GM12878 (cell line): Measurements from ENCODE around the gene CCDC149. TPM values are rescaled to one million over a fixed set of nuclear protein-coding genes. Genes with fewer than 3 reads are reported as not detected.

Experiments
- ATAC-seq: fragments of 200-7000 bp; cut with Tn5 transposase; 3 replicates; pipeline ENCODE4 v1.9.1; 2020; ENCODE audit warnings: mild to moderate bottlenecking, moderate library complexity
- BruUV-seq: library from RNA; stranded (reverse); fragments of 400-500 nt; replicated peaks from 2 replicates; lab custom pipeline; 2021; lab: Mats Ljungman, UMichigan
- CTCF ChIA-PET: fragments of 300-600 bp; sonication (Branson Sonifier 250); formaldehyde crosslinking; extraction: SDS; loops from one replicate; lab custom pipeline; 2021; ENCODE audit warnings: inconsistent platforms; lab: Yijun Ruan, JAX
- POLR2A ChIA-PET: fragments of 350-600 bp; formaldehyde crosslinking; extraction: SDS; loops from one replicate; lab custom pipeline; 2021; ENCODE audit warnings: inconsistent platforms; lab: Charles Lee
- RAD21 ChIA-PET: fragments of 300-600 bp; sonication (Branson Sonifier 250); formaldehyde crosslinking; loops from one replicate; lab custom pipeline; 2023; ENCODE audit warnings: antibody characterized with exemption; ENCODE audit not compliant: unreplicated experiment; lab: Charles Lee
- SMC1A ChIA-PET: fragments of 300-600 bp; sonication (Branson Sonifier 250); formaldehyde crosslinking; loops from one replicate; lab custom pipeline; 2023; ENCODE audit not compliant: unreplicated experiment, uncharacterized antibody; lab: Charles Lee
- DNase-seq: peaks from one replicate; pipeline ENCODE4 v3.0.0-alpha.2; 2011; ENCODE audit warnings: low read depth, low spot score
- FAIRE-seq: peaks from 3 replicates; lab custom pipeline; 2011; peaks lifted over from hg19 to GRCh38; lab: Jason Lieb, UNC
- H2AFZ ChIP-seq: 2 replicates; pipeline ENCODE4 v1.6.0; 2011; ENCODE audit warnings: low read depth, low read length, control low read depth; ENCODE audit not compliant: control insufficient read depth
- H3K27ac ChIP-seq: 2 replicates; pipeline ENCODE4 v1.5.1; 2011; ENCODE audit warnings: control low read depth; ENCODE audit not compliant: control insufficient read depth, insufficient read depth
- H3K27me3 ChIP-seq, 2 experiments: replicated peaks in 1 of 2; 2 replicates each; pipeline versions ENCODE4 v1.6.0 to v1.6.1; 2011; ENCODE audit warnings: low read length in 1 of 2; ENCODE audit not compliant: control insufficient read depth in 2 of 2, insufficient read depth in 2 of 2
- H3K36me3 ChIP-seq, 2 experiments: 2 replicates each; pipeline ENCODE4 v1.5.1; 2011; ENCODE audit warnings: low read length in 1 of 2; ENCODE audit not compliant: control insufficient read depth in 2 of 2, insufficient read depth in 2 of 2
- H3K4me1 ChIP-seq: 2 replicates; pipeline ENCODE4 v1.6.1; 2011; ENCODE audit warnings: mild to moderate bottlenecking, low read length, moderate library complexity, mixed read lengths; ENCODE audit not compliant: control insufficient read depth, insufficient read depth
- H3K4me2 ChIP-seq: 2 replicates; pipeline ENCODE4 v1.6.0; 2011; ENCODE audit warnings: control low read depth; ENCODE audit not compliant: control insufficient read depth, insufficient read depth
- H3K4me3 ChIP-seq: fragments of 200-600 bp; sonication (generic); 2 replicates; pipeline ENCODE4 v1.5.1; 2016
- H3K79me2 ChIP-seq: 2 replicates; pipeline ENCODE4 v1.6.0; 2011; ENCODE audit warnings: low read length; ENCODE audit not compliant: control insufficient read depth, insufficient read depth
- H3K9ac ChIP-seq: 2 replicates; pipeline ENCODE4 v1.8.0; 2011; ENCODE audit warnings: low read length, control low read depth, mixed read lengths; ENCODE audit not compliant: control insufficient read depth, insufficient read depth
- H3K9me3 ChIP-seq: replicated peaks from 3 replicates; pipeline ENCODE4 v1.5.1; 2011; ENCODE audit warnings: mild to moderate bottlenecking, low read length; ENCODE audit not compliant: control insufficient read depth, insufficient read depth
- H4K20me1 ChIP-seq: 2 replicates; pipeline ENCODE4 v1.6.0; 2011; ENCODE audit not compliant: control insufficient read depth, insufficient read depth
- CHD1 ChIP-seq: IDR thresholded peaks from 2 replicates; pipeline ENCODE4 v1.6.1; 2012; ENCODE audit warnings: low read depth, low read length, improper control_type of control experiment
- CREM ChIP-seq: IDR thresholded peaks from 2 replicates; pipeline ENCODE4 v1.6.1; 2014; ENCODE audit warnings: antibody characterized with exemption, low read depth
- IRF3 ChIP-seq: fragments of 450-650 bp; IDR thresholded peaks from 2 replicates; pipeline ENCODE4 v1.6.1; 2014; ENCODE audit warnings: mild to moderate bottlenecking
- RAD51 ChIP-seq: fragments of 450-650 bp; IDR thresholded peaks from 2 replicates; pipeline ENCODE4 v1.6.1; 2016; ENCODE audit warnings: moderate library complexity, mild to moderate bottlenecking, inconsistent platforms
- ZBTB11 ChIP-seq: fragments of 450-650 bp; formaldehyde crosslinking; IDR thresholded peaks from 2 replicates; pipeline ENCODE4 v1.5.0; 2022; ENCODE audit warnings: mild to moderate bottlenecking, missing genetic modification characterization
- WGBS: methylation state at CpG from one replicate; pipeline ENCODE4 v1.1.6; 2016; ENCODE audit warnings: low lambda C conversion rate; ENCODE audit not compliant: insufficient replicate concordance, insufficient coverage; ENCODE audit errors: missing lambda C conversion rate; 5-methylcytosine and 5-hydroxymethylcytosine counted together
- in situ Hi-C: fragments of 300-500 bp; cut with MboI; formaldehyde crosslinking; loops from 9 replicates; pipeline ENCODE4 v1.14.3; 2018; ENCODE audit warnings: mixed read lengths
- intact Hi-C: fragments of 100-400 bp; cut with micrococcal nuclease; formaldehyde crosslinking; loops from one replicate; pipeline ENCODE4 v1.14.2; 2022; ENCODE audit not compliant: unreplicated experiment
- polyA plus RNA-seq, 11 experiments: library from polyadenylated mRNA; depleted of rRNA in 4 of 11; unstranded in 6 of 11; stranded (reverse) in 5 of 11; fragments of >200 nt; fragmentation: Nextera tagmentation in 4 of 11; fragmentation: Illumina TruSeq in 1 of 11; extraction: Ambion mirVana in 4 of 11; extraction: Trizol in 1 of 11; gene quantifications; 1 replicate in 1 of 11; 2 replicates in 10 of 11; pipeline versions ENCODE4 v1.2.1 to v1.2.3, GENCODE V29; 2011 to 2016; ENCODE audit warnings: inconsistent platforms in 2 of 11, missing spikeins in 2 of 11, low read depth in 1 of 11
- total RNA-seq, 4 experiments: library from RNA; depleted of rRNA in 3 of 4; stranded (reverse); fragments of >200 nt in 3 of 4; fragmentation: Illumina TruSeq in 1 of 4; extraction: Trizol in 1 of 4; gene quantifications; 2 replicates each; pipeline versions ENCODE4 v1.2.1 to v1.2.3, GENCODE V29; 2013 to 2021

CCDC149 gene
- total and polyA plus RNA-seq, 10 of the 15 experiments (the other 5 are each of a cell fraction or from before 2014, with no cell fraction given): 0.03 to 0.04 (median 0.04) TPM; not detected in 7

GRCh38 chr4:24937917-24938281 is 25.1 kb upstream of the CCDC149 start:
- Histone ChIP-seq H3K4me3 (no peak overlapping the region), H3K79me2 (no peaks in the 10 kb centered on the region), H3K4me2 (no peak overlapping the region), H3K36me3 (no peaks in the 10 kb centered on the region), H3K27me3 (no peaks in the 10 kb centered on the region), H3K9me3 (no peaks in the 10 kb centered on the region), H3K4me1 (no peaks in the 10 kb centered on the region), H4K20me1 (no peaks in the 10 kb centered on the region), H3K27ac (no peak overlapping the region), H3K9ac (no peak overlapping the region), H2AFZ (no peak overlapping the region)
- ChIA-PET POLR2A (no interaction called here), CTCF (no interaction called here), RAD21 (no interaction called here), SMC1A (no interaction called here)
- TF ChIP-seq IRF3 (no peak), RAD51 (no peak), CREM (no peak), ZBTB11 (CRISPR knock-in tag) (no peak), CHD1 (no peak)
- DNase-seq (no peak), ATAC-seq (no peak), FAIRE-seq (no peak)
- BruUV-seq: no TSS peak
- in situ Hi-C loops: no loop called here
- intact Hi-C loops: no loop called here
- WGBS: 5% methylated on average over 1 of the region's 1 CpG
